Pancreas (tissue), 10 donors: ENCODE measurements around the gene FMO5. TPM values are rescaled to one million over a fixed set of nuclear protein-coding genes. Genes with fewer than 3 reads are reported as not detected.
A peak's percentile ranks its signal among the peaks of the same experiment; 100 is the strongest.

Experiments used
- ATAC-seq, 4 donors: fragments of 200-7000 bp; cut with Tn5 transposase; one replicate each; pipeline versions ENCODE4 v1.8.0 to v1.9.1; 2020; ENCODE audit warnings: mild to moderate bottlenecking in 4 of 4, moderate library complexity in 4 of 4
- DNase-seq, 6 donors: peaks; one replicate each; pipeline ENCODE4 v3.0.0-alpha.2; 2020
- FAIRE-seq: peaks from 2 replicates; lab custom pipeline; 2012; peaks lifted over from hg19 to GRCh38; lab: Jason Lieb, UNC
- H3K27ac ChIP-seq, 4 donors: fragments of 200-600 bp; sonication (generic); 1 replicate in 3 of 4; 2 replicates in 1 of 4; pipeline versions ENCODE4 v1.5.0 to v1.8.0; 2020
- H3K27me3 ChIP-seq, 4 donors: fragments of 200-600 bp; one replicate each; pipeline ENCODE4 v1.8.0; 2021
- H3K36me3 ChIP-seq, 3 donors: fragments of 200-600 bp; sonication (generic) in 1 of 3; one replicate each; pipeline versions ENCODE4 v1.5.0 to v1.8.0; 2020 to 2021
- H3K4me1 ChIP-seq, 3 donors: fragments of 200-600 bp; one replicate each; pipeline ENCODE4 v1.8.0; 2021
- H3K4me3 ChIP-seq, 4 donors: fragments of 200-600 bp; sonication (generic) in 2 of 4; one replicate each; pipeline versions ENCODE4 v1.5.0 to v1.8.0; 2020 to 2021
- H3K9me3 ChIP-seq, 4 donors: fragments of 200-600 bp; one replicate each; pipeline ENCODE4 v1.8.0; 2021
- WGBS, 2 donors: extraction: QIAGEN DNeasy Blood & Tissue Kit; methylation state at CpG; one replicate each; pipeline ENCODE4 v1.1.7; 2013; 5-methylcytosine and 5-hydroxymethylcytosine counted together
- intact Hi-C, 3 donors: fragments of 100-400 bp; cut with DNase I; formaldehyde crosslinking; loops; one replicate each; pipeline versions ENCODE4 v1.11.1 to v1.14.2; 2022
- polyA plus RNA-seq, 2 donors: library from polyadenylated mRNA; stranded (reverse); fragments of 200-250 nt; gene quantifications; one replicate each; pipeline ENCODE4 v1.2.3, GENCODE V29; 2013
- total RNA-seq, 6 donors: library from RNA; stranded (reverse); fragmentation: NEBNext Ultra II Directional in 4 of 6; extraction: Animal tissue kit (Norgen Biotek cat#: 25700) in 4 of 6; gene quantifications; one replicate each; pipeline versions ENCODE4 v1.2.1 to v1.2.4, GENCODE V29; 2021 to 2023
- TF ChIP-seq, protein P1 (sequence below), 4 donors: fragments of 200-600 bp; sonication (generic) in 3 of 4; IDR thresholded peaks; one replicate each; pipeline versions ENCODE4 v1.5.0 to v1.8.0; 2021; ENCODE audit warnings: antibody characterized with exemption in 4 of 4
- donor health status: healthy with polysubstance abuse.
- donor health status: DM: no; HTN: no; CAD: no; lungs with moderate emphysema.
- donor health status: DM: no; HTN: no; CAD: no.
- donor health status: control.
- donor health status: control.
- donor health status: Bipolar disorder and iron deficiency.
- donor health status: DM: yes; HTN: yes; CAD: no.
- donor health status: DM: no; HTN: no; CAD: no.
- donor health status: DM: no; HTN: no; CAD: no.
- donor health status: DM: yes; HTN: yes; CAD: no.

FMO5 gene
- total and polyA plus RNA-seq, 8 donors: 7.5 to 32.5 (median 14.6) TPM

DNA sequence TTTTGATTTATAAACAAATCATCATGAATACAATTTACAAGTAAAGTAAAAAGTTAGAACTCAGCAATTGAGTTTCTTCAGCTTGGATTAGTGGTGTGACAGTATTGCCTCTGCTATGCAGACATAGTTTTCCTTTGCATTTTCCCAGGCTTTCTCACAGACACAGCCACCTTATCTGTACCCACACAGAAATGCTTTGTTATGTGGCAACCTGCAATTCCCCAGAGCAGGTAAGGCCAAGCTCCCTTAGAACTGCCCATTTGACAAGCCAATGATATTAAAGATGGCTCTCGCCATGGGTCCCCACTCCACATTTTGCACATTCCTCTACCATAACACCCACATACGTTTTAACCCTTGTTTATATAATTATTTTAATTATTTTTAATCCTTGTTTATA, 14.2 kb downstream of the FMO5 start:
- Histone ChIP-seq H3K36me3 (no peaks in the 10 kb centered on the region), H3K27ac (peak overlapping the region in 2 of 4 donors; percentile 20), H3K4me1 (peaks cover 32 to 55% (median 45%) of the 10 kb centered on the region in 3 donors), H3K9me3 (no peaks in the 10 kb centered on the region), H3K27me3 (no peaks in the 10 kb centered on the region), H3K4me3 (no peak overlapping the region)
- intact Hi-C loops: no loop called here
- DNase-seq (no peak), ATAC-seq (peak in 2 of 4 donors; percentile 60 to 64), FAIRE-seq (no peak)
- 32 to 40% methylated on average over 2 of the region's 2 CpGs for WGBS, 2 donors
- TF ChIP-seq, protein P1, sequence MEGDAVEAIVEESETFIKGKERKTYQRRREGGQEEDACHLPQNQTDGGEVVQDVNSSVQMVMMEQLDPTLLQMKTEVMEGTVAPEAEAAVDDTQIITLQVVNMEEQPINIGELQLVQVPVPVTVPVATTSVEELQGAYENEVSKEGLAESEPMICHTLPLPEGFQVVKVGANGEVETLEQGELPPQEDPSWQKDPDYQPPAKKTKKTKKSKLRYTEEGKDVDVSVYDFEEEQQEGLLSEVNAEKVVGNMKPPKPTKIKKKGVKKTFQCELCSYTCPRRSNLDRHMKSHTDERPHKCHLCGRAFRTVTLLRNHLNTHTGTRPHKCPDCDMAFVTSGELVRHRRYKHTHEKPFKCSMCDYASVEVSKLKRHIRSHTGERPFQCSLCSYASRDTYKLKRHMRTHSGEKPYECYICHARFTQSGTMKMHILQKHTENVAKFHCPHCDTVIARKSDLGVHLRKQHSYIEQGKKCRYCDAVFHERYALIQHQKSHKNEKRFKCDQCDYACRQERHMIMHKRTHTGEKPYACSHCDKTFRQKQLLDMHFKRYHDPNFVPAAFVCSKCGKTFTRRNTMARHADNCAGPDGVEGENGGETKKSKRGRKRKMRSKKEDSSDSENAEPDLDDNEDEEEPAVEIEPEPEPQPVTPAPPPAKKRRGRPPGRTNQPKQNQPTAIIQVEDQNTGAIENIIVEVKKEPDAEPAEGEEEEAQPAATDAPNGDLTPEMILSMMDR (IDR thresholded peaks at IDR 0.05): no peak

DNA sequence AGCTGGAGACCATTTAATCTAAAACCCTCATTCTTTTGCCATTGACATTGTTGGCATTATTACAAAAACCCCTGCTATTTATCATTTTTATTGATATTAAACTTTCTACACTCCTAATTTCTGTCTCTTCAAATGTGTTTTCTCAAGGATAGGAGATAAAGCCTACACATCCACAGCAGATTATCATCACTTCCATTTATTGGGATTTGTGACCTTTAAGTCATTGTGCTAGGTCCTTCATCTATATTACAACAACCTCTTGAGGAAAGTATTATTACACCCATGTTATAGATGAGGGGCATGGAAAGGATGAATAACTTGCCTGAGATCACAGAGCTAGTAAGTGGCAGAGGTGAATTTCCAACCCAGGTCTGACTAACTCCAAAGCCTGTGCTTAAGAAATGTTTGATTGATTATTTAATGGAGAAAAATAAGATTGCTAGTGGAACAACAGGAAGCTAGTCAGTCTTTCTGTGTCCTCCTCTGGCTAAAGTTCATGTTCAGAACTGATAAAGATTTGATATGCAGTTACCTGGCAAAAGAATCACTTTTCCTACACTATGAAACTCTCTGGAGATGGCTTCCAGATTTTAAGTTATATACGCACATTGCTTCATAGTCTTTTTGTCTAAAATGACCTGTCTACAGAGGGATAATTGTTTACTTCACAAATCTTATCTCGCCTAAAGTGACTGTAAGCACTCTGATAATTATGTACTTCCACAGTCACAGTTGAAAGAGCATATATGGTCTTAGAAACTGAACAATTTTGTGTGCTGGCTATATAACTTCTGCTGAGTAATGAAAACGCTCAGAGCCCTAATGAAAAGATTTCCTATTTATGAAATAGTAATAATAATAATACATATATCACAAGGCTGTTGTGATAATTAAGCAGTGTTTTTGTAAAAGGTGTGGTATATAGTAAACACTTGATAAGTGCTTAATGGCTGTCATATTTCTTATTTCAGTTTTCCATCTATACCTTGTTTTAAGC, 15.0 kb downstream of the FMO5 start:
- no peaks in the 10 kb centered on the region for H3K27me3 ChIP-seq
- WGBS, 2 donors: 32 to 41% methylated on average over 3 of the region's 3 CpGs
- ATAC-seq: peak in 3 of 4 donors; percentile 28 to 60 (median 51)
- H3K36me3 ChIP-seq: no peaks in the 10 kb centered on the region
- H3K27ac ChIP-seq: peak overlapping the region in 2 of 4 donors; percentile 20
- H3K4me1 ChIP-seq: peaks cover 25 to 46% (median 36%) of the 10 kb centered on the region in 3 donors
- no peak overlapping the region for H3K4me3 ChIP-seq
- TF ChIP-seq, protein P1 (IDR thresholded peaks at IDR 0.05): no peak
- no peak for DNase-seq
- intact Hi-C loops: no loop called here
- no peaks in the 10 kb centered on the region for H3K9me3 ChIP-seq
- FAIRE-seq: no peak

DNA sequence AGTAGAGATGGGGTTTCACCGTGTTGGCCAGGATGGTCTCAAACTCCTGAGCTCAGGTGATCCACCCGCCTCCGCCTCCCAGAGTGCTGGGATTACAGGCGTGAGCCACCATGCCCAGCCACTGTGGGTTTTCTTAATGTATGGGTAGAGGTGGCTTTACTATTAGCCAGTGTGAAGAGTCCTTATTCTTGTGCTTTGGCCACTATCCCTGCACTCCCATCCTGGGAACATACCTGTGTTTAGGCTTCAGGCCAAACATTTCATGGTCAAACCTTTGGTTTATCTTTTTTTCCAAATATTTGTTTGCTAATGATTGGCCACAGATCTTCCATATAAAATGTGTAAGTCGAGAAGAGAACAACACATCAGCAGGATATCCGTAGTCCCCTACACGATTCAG, 16.5 kb downstream of the FMO5 start:
- Histone ChIP-seq H3K27ac (peak overlapping the region in 1 of 4 donors; percentile 4), H3K4me1 (peaks cover 25 to 37% (median 25%) of the 10 kb centered on the region in 3 donors), H3K9me3 (no peaks in the 10 kb centered on the region), H3K4me3 (no peak overlapping the region), H3K27me3 (no peaks in the 10 kb centered on the region), H3K36me3 (peaks cover 0 to 4% (median 0%) of the 10 kb centered on the region in 3 donors)
- ATAC-seq (peak; percentile 43 to 79 (median 66)), FAIRE-seq (no peak), DNase-seq (no peak)
- intact Hi-C loops: no loop called here
- TF ChIP-seq, protein P1 (IDR thresholded peaks at IDR 0.05): no peak
- WGBS, 2 donors: 47 to 51% methylated on average over 7 of the region's 7 CpGs

DNA sequence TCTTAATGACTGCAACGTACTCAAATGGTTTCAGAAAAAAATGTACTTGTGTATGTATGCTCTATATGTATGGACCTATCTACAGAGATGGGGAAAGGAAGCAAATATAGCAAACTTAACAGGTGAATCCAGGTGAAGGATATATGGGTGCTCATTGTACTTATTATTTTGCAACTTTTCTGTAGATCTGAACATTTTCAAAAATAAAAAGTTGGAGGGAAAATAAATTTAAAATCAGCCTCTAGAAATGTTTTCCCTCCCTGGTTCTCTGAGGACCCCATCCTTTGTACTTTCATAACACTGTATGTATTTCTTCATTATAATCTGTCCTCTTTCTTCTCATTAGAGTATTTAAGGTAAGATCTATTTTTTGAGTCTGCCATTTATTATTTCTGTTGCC, 17.9 kb downstream of the FMO5 start:
- TF ChIP-seq, protein P1 (IDR thresholded peaks at IDR 0.05): no peak

More for the DNA sequence above, 17.9 kb downstream of the FMO5 start:
- Histone ChIP-seq H3K36me3 (peaks cover 0 to 4% (median 0%) of the 10 kb centered on the region in 3 donors), H3K27me3 (no peaks in the 10 kb centered on the region), H3K27ac (no peak overlapping the region), H3K9me3 (no peaks in the 10 kb centered on the region), H3K4me3 (no peak overlapping the region), H3K4me1 (peaks cover 21 to 32% (median 25%) of the 10 kb centered on the region in 3 donors)
- FAIRE-seq (no peak), DNase-seq (no peak), ATAC-seq (no peak)
- 89 to 91% methylated on average over 1 of the region's 1 CpG for WGBS, 2 donors
- intact Hi-C loops: no loop called here
